GM12873 (cell line): ENCODE measurements around the gene POR.

Source experiments
- TF ChIP-seq, protein P1 (sequence below): IDR thresholded peaks from 2 replicates; pipeline ENCODE4 v1.5.1; 2012; ENCODE audit warnings: low read depth, mild to moderate bottlenecking, moderate library complexity, low read length, control low read depth; ENCODE audit not compliant: insufficient read depth; ENCODE audit errors: missing control alignments

POR gene

DNA sequence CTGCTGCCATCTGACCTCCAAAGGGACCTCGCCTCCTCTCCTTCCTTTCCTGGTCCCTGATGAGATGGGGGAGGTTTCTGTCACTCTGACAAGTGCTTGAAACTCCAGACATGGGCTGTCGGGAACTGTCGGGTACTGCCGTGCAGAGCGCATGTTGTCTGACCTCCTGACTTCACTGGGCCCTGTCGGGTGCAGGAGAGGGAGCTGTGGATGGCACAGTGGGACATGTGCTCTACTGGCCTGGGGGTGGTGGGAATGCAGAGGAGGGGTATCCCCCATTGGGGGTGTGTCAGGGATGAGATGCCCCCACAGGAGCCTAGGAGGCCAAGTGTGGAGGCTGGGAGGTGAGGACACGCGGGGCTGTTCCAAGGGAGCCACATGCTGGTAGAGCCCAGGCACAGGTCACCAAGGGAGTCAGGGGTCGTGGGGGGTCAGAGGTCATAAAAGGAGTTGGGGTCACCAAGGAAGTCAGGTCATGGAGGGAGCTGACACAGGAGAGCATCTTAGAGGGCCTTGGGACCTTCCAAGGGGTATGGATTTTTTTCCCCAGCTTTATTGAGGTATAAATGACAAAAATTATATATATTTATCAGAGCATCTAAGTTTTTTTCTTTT lies 48.5 kb downstream of the POR start:
- TF ChIP-seq, protein P1, sequence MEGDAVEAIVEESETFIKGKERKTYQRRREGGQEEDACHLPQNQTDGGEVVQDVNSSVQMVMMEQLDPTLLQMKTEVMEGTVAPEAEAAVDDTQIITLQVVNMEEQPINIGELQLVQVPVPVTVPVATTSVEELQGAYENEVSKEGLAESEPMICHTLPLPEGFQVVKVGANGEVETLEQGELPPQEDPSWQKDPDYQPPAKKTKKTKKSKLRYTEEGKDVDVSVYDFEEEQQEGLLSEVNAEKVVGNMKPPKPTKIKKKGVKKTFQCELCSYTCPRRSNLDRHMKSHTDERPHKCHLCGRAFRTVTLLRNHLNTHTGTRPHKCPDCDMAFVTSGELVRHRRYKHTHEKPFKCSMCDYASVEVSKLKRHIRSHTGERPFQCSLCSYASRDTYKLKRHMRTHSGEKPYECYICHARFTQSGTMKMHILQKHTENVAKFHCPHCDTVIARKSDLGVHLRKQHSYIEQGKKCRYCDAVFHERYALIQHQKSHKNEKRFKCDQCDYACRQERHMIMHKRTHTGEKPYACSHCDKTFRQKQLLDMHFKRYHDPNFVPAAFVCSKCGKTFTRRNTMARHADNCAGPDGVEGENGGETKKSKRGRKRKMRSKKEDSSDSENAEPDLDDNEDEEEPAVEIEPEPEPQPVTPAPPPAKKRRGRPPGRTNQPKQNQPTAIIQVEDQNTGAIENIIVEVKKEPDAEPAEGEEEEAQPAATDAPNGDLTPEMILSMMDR, result no peak

DNA sequence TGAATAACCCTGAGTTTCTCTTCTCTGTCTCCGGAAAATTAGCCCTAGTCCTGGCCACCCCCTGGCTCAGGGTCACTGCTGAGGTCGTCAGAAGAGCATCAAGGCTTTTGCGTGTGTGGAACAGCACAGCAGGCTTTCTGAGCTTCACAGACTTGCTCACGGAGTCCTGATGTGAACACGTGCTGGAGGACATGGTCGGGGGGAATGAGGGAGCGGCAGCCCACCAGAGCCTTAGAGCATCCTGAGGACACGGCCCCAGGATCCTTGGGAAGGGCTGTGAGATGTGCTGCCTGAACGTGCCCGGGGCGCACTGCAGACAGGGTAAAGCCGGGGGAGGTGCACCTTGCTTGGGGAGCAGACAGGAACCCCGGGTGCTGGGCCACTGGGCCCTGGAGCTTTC lies 50.7 kb downstream of the POR start:
- TF ChIP-seq, protein P1, result no peak

DNA sequence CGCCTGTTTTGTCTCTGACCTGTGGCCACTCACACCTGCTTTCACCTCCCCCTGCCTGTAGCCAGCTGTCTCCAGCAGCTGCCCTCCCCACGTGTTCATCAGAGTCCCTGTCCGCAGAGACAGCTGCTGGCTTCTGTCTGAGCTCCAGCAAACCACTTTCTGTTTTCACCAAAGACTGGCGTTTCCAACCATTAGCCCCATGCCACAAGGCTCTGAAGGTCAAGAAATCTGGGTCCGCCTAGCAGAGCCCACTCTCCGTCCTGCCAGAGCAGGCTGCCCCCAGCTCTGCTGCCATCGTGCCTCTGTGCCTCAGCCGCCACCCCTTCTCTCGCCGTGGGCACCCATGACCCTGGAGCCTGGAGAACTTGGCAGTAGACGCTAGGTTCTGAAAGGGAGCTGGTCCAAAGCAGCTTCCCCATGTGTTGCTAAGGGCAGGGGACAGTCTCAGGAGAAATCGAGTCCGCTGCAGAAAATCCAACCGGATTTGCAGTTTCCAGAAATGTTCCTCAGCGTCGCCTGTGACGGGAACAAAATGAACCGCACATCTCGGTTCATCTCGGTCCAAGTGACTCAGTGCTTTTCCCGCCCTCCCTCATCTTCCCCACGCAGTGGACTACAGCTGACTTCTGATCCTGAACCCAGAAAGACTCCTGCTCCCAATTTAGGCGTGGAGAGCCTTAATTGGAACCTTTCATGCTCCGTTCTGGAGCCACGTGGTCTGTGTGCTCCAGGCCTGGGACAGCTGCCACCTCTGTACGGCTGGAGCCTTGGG lies 51.4 kb downstream of the POR start:
- TF ChIP-seq, protein P1, result no peak

DNA sequence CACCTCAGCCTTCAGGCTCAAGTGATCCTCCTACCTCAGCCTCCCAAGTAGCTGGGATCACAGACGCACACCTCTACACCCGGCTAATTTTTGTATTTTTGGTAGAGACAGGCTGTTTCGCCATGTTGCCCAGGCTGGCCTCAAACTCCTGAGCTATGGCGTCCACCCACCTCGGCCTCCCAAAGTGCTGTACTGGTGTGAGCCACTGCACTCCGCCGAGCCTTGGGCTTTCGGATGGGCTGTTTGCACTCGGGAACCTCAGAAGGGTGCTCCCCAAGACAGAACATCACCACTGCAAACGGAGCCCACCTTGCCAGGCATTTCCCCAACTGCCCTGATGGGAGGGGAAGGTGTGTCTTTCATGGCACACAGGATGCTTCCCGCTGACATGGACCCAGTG lies 52.1 kb downstream of the POR start:
- TF ChIP-seq, protein P1, result no peak

DNA sequence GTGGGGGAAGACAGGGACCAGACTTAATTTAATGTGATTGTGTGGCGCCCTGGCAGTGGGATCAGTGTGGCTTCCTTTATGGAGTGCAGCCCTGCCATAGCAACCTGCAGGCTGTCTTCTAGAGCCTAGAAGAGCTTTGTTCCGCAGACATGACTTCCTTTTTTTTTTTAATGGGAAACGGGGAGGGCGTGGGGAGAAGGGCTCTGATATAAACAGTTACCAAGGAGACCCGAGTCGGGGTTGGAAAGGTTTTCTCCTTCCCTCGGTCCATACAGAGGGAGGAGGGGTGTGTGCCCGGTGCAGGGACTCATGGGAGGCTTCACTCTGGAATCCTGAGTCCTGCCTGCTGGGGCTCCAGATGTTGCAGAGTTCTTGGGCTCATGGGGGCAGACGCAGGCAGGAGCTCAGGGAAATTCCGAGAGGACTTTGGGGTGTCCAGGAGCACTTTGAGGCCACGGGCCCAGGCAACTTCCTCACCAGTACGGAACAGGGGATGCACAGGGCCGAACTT lies 52.6 kb downstream of the POR start:
- TF ChIP-seq, protein P1, result no peak

DNA sequence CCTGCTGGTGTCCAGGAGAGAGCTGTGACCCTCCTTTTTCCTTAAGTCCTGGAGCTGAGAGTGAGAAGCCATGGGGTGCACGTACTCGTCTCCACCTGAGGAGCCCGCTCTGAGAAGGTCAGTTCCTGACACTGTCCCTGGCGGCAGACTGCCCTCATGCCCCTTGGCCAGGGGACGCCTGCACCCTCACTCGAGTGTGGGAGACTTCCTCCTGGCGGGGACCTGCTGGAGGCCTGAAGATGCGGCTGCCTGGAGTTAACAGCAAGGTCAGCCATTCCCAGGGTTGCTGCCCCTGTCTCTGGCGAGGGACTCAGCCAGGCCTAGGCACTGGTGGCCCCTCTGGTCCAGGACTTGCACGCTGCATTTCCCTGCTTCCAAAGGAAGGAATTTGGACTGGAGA lies 53.1 kb downstream of the POR start:
- TF ChIP-seq, protein P1, result no peak

DNA sequence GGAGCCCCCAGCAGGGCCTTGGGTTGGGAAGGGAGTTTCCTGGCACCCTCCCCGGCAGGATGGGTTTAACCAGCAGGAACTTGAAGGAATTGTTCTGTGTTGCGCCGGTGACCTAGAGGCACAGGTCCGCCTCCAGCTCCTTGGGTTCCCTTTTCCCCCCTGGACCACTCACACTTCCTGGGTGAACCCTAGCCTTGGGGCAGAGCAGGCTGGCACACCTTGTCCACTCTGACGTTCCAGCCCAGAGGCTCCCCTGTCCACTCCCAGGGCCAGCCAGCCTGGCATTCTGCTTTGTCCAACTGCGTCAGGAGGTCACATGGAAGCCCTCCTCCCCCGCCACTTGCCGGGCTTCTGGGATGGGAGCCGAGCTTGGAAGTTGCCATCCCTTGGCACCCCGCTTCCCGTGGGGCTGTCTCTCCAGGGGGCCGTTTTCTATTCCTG lies 53.6 kb downstream of the POR start:
- TF ChIP-seq, protein P1, result no peak
